GM23338 (cell line): ENCODE measurements around the gene GLI3. TPM values are rescaled to one million over a fixed set of nuclear protein-coding genes. Genes with fewer than 3 reads are reported as not detected.

Source experiments
- ATAC-seq: fragments of 200-7000 bp; cut with Tn5 transposase; 3 replicates; pipeline ENCODE4 v1.9.1; 2020
- DNase-seq: peaks from one replicate; pipeline ENCODE4 v3.0.0-alpha.2; 2015; ENCODE audit warnings: low spot score
- H2AFZ ChIP-seq: fragments of 200-600 bp; sonication (generic); 2 replicates; pipeline ENCODE4 v1.8.0; 2016; ENCODE audit warnings: antibody characterized with exemption, mild to moderate bottlenecking, moderate library complexity
- H3F3A ChIP-seq: fragments of 200-600 bp; sonication (generic); replicated peaks from 2 replicates; pipeline ENCODE4 v1.8.0; 2017; ENCODE audit warnings: antibody characterized with exemption, mixed run types, low read depth
- H3K27ac ChIP-seq: fragments of 200-600 bp; sonication (generic); 2 replicates; pipeline ENCODE4 v1.6.1; 2016; ENCODE audit warnings: low read depth
- H3K27me3 ChIP-seq: fragments of 200-600 bp; sonication (generic); 2 replicates; pipeline ENCODE4 v1.8.0; 2016; ENCODE audit warnings: mild to moderate bottlenecking, mixed run types, moderate library complexity; ENCODE audit not compliant: insufficient read depth
- H3K36me3 ChIP-seq: fragments of 200-600 bp; sonication (generic); 2 replicates; pipeline ENCODE4 v1.8.0; 2016; ENCODE audit warnings: mild to moderate bottlenecking; ENCODE audit not compliant: insufficient read depth
- H3K4me1 ChIP-seq: fragments of 200-600 bp; sonication (generic); 2 replicates; pipeline ENCODE4 v1.8.0; 2016; ENCODE audit warnings: mild to moderate bottlenecking, moderate library complexity; ENCODE audit not compliant: insufficient read depth
- H3K4me2 ChIP-seq: fragments of 200-600 bp; sonication (generic); 2 replicates; pipeline ENCODE4 v1.7.1; 2017; ENCODE audit warnings: mixed run types
- H3K4me3 ChIP-seq: fragments of 200-600 bp; sonication (generic); 2 replicates; pipeline ENCODE4 v1.6.1; 2016; ENCODE audit warnings: mixed run types
- H3K79me2 ChIP-seq: fragments of 200-600 bp; sonication (generic); replicated peaks from 2 replicates; pipeline ENCODE4 v1.8.0; 2017; ENCODE audit warnings: mild to moderate bottlenecking; ENCODE audit not compliant: insufficient read depth
- H3K9me2 ChIP-seq: fragments of 200-600 bp; sonication (generic); 2 replicates; pipeline ENCODE4 v1.8.0; 2017; ENCODE audit not compliant: insufficient read depth
- H4K20me1 ChIP-seq: fragments of 200-600 bp; sonication (generic); replicated peaks from 2 replicates; pipeline ENCODE4 v1.8.0; 2017; ENCODE audit warnings: mild to moderate bottlenecking; ENCODE audit not compliant: insufficient read depth
- H3K27ac Mint-ChIP-seq: 2 replicates; pipeline ENCODE4 v1.8.0; 2020; ENCODE audit warnings: inconsistent platforms, mild to moderate bottlenecking, moderate library complexity, mixed read lengths
- H3K27me3 Mint-ChIP-seq: 3 replicates; pipeline ENCODE4 v1.8.0; 2022; ENCODE audit warnings: low read depth, mild to moderate bottlenecking, moderate library complexity, mixed read lengths, inconsistent platforms; ENCODE audit not compliant: insufficient read depth, poor library complexity
- H3K36me3 Mint-ChIP-seq: 3 replicates; pipeline ENCODE4 v1.8.0; 2021; ENCODE audit warnings: low read depth, mild to moderate bottlenecking, inconsistent platforms, moderate library complexity, mixed read lengths
- H3K4me1 Mint-ChIP-seq: 3 replicates; pipeline ENCODE4 v1.8.0; 2020; ENCODE audit warnings: mild to moderate bottlenecking, inconsistent platforms, mixed read lengths
- H3K4me3 Mint-ChIP-seq: 3 replicates; pipeline ENCODE4 v1.8.0; 2021; ENCODE audit warnings: moderate library complexity, mild to moderate bottlenecking, inconsistent platforms, mixed read lengths
- H3K9me3 Mint-ChIP-seq: 3 replicates; pipeline ENCODE4 v1.8.0; 2020; ENCODE audit warnings: moderate library complexity, mild to moderate bottlenecking, inconsistent platforms, mixed read lengths
- CREB1 ChIP-seq: fragments of 250-450 bp; sonication (Bioruptor Pico); IDR thresholded peaks from 2 replicates; pipeline ENCODE4 v1.5.0; 2020; ENCODE audit warnings: low read depth, mild to moderate bottlenecking, moderate library complexity
- CTCF ChIP-seq, 2 experiments: fragments of 200-600 bp in 1 of 2; sonication (generic) in 1 of 2; conservative IDR thresholded peaks; 2 replicates each; pipeline versions ENCODE4 v1.5.1 to v1.6.1; 2016 to 2017; ENCODE audit warnings: antibody characterized with exemption in 2 of 2, low read depth in 2 of 2, mild to moderate bottlenecking in 2 of 2, moderate library complexity in 1 of 2
- ETS1 ChIP-seq: IDR thresholded peaks from 2 replicates; pipeline ENCODE4 v1.6.1; 2016; ENCODE audit warnings: antibody characterized with exemption
- EZH2 ChIP-seq: fragments of 200-600 bp; sonication (generic); IDR thresholded peaks from one replicate; pipeline ENCODE4 v1.8.0; 2017; ENCODE audit warnings: antibody characterized with exemption, mild to moderate bottlenecking, low read depth; ENCODE audit not compliant: unreplicated experiment
- EZH2phosphoT487 ChIP-seq: fragments of 200-600 bp; sonication (generic); IDR thresholded peaks from one replicate; pipeline ENCODE4 v1.8.1; 2018; ENCODE audit warnings: antibody characterized with exemption; ENCODE audit not compliant: unreplicated experiment
- JUNB ChIP-seq: IDR thresholded peaks from one replicate; pipeline ENCODE4 v1.6.1; 2016; ENCODE audit warnings: antibody characterized with exemption; ENCODE audit not compliant: unreplicated experiment
- NANOG ChIP-seq: IDR thresholded peaks from 2 replicates; pipeline ENCODE4 v1.6.1; 2016; ENCODE audit warnings: antibody characterized with exemption, borderline replicate concordance
- POLR2AphosphoS5 ChIP-seq: IDR thresholded peaks from 2 replicates; pipeline ENCODE4 v1.6.1; 2016; ENCODE audit warnings: antibody characterized with exemption, low read depth
- REST ChIP-seq: IDR thresholded peaks from one replicate; pipeline ENCODE4 v1.6.1; 2018; ENCODE audit warnings: antibody characterized with exemption; ENCODE audit not compliant: unreplicated experiment
- STAT1 ChIP-seq: IDR thresholded peaks from one replicate; pipeline ENCODE4 v1.6.1; 2016; ENCODE audit warnings: antibody characterized with exemption; ENCODE audit not compliant: unreplicated experiment
- ZNF114 ChIP-seq: fragments of 250-450 bp; sonication (Bioruptor Pico); IDR thresholded peaks from 2 replicates; pipeline ENCODE4 v1.5.0; 2020; ENCODE audit warnings: mild to moderate bottlenecking, moderate library complexity
- ZNF331 ChIP-seq: fragments of 250-450 bp; sonication (Bioruptor Pico); IDR thresholded peaks from 2 replicates; pipeline ENCODE4 v1.5.0; 2020; ENCODE audit warnings: low read depth, mild to moderate bottlenecking, moderate library complexity
- ZNF462 ChIP-seq: fragments of 250-450 bp; sonication (Bioruptor Pico); IDR thresholded peaks from 2 replicates; pipeline ENCODE4 v1.5.0; 2020; ENCODE audit warnings: mild to moderate bottlenecking, moderate library complexity
- polyA plus RNA-seq: library from polyadenylated mRNA; unstranded; fragments of >200 nt; fragmentation: Nextera tagmentation; extraction: Ambion mirVana; gene quantifications from 2 replicates; pipeline ENCODE4 v1.2.1, GENCODE V29; 2016
- total RNA-seq: library from RNA; depleted of rRNA; stranded (reverse); fragments of >200 nt; shearing (Covaris generic); gene quantifications from 2 replicates; pipeline ENCODE4 v1.2.3, GENCODE V29; 2014

GLI3 gene
- total and polyA plus RNA-seq, 2 experiments from 2014 or later = 16.1 to 17.9 TPM

- no peaks in the 10 kb centered on the region for H3K9me3 Mint-ChIP-seq
- Histone ChIP-seq H3F3A (no peaks in the 10 kb centered on the region), H3K9me2 (no peaks in the 10 kb centered on the region), H3K27ac (no peak overlapping the region), H4K20me1 (peaks cover 12% of the 10 kb centered on the region; the same call in 1 of the 2 replicates), H3K27me3 (no peaks in the 10 kb centered on the region), H3K4me2 (no peak overlapping the region), H3K4me3 (no peak overlapping the region), H2AFZ (no peak overlapping the region), H3K36me3 (no peaks in the 10 kb centered on the region; the same call in 1 of the 2 replicates), H3K4me1 (peaks cover 16% of the 10 kb centered on the region), H3K79me2 (peaks cover 20% of the 10 kb centered on the region)
- ATAC-seq = no peak
- no peaks in the 10 kb centered on the region for H3K36me3 Mint-ChIP-seq
- no peak for DNase-seq
- no peak overlapping the region for H3K4me3 Mint-ChIP-seq
- H3K27me3 Mint-ChIP-seq = peaks cover 1% of the 10 kb centered on the region
- H3K4me1 Mint-ChIP-seq = peaks cover 32% of the 10 kb centered on the region
- no peak for TF ChIP-seq CREB1 (CRISPR knock-in tag)
- no peak for TF ChIP-seq EZH2phosphoT487
- TF ChIP-seq ETS1 = no peak
- no peak for TF ChIP-seq ZNF331 (CRISPR knock-in tag)
- TF ChIP-seq CTCF (conservative IDR thresholded peaks at IDR 0.05; ENCODE audit: low read depth in 2 of 2) = no peak
- TF ChIP-seq POLR2AphosphoS5 = no peak
- no peak for TF ChIP-seq ZNF462 (CRISPR knock-in tag)
- no peak for TF ChIP-seq STAT1
- TF ChIP-seq NANOG = no peak
- no peak for TF ChIP-seq EZH2
- no peak for TF ChIP-seq ZNF114 (CRISPR knock-in tag)
- no peak for TF ChIP-seq REST
- no peak for TF ChIP-seq JUNB
- 0 out of 2 replicates have a peak overlapping the region, but pooled peaks have one; percentile 42 for H3K27ac Mint-ChIP-seq
These were observed 43.4 kb downstream of the GLI3 start for GRCh38 chr7:42193471-42194129.
